ENCODE data around the gene ARL5C.

DNA sequence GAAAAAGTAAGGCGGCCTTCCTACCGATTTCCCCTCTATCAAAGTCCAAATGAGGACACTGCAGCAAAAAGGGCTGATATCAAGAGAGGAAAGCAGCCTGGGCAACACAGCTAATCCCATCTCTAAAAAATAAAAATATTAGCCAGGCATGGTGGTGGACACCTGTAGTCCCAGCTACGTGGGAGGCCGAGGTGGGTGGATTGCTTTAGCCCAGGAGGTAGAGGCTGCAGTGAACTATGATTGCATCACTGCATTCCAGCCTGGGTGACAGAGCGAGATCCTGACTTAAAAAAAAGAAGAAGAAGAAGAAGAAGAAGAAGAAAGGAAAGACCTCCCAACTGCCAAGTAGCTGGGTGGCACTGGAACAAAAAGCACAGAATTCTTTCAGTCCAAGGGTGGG is 17.1 kb upstream of the ARL5C start:
- TF ChIP-seq, protein P1, sequence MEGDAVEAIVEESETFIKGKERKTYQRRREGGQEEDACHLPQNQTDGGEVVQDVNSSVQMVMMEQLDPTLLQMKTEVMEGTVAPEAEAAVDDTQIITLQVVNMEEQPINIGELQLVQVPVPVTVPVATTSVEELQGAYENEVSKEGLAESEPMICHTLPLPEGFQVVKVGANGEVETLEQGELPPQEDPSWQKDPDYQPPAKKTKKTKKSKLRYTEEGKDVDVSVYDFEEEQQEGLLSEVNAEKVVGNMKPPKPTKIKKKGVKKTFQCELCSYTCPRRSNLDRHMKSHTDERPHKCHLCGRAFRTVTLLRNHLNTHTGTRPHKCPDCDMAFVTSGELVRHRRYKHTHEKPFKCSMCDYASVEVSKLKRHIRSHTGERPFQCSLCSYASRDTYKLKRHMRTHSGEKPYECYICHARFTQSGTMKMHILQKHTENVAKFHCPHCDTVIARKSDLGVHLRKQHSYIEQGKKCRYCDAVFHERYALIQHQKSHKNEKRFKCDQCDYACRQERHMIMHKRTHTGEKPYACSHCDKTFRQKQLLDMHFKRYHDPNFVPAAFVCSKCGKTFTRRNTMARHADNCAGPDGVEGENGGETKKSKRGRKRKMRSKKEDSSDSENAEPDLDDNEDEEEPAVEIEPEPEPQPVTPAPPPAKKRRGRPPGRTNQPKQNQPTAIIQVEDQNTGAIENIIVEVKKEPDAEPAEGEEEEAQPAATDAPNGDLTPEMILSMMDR (IDR thresholded peaks at IDR 0.05; ENCODE audit: low read depth, low read length, poor library complexity, severe bottlenecking), result no peak
- no peak for TF ChIP-seq EZH2phosphoT487 (IDR thresholded peaks at IDR 0.05; ENCODE audit: borderline replicate concordance, low read length)

All from DOHH2 (cell line).